Kidney tubule cell (primary cell): Measurements from ENCODE around the gene ABCF1.
A peak's percentile ranks its signal among the peaks of the same experiment; 100 is the strongest.

Source experiments
- DNase-seq: peaks from one replicate; pipeline ENCODE4 v3.0.0-alpha.2; 2018; ENCODE audit warnings: low spot score

The ABCF1 gene

GRCh38 chr6:30626484-30627366 is 55.5 kb downstream of the ABCF1 start, which contains the start of gene ATAT1:
Gene ATAT1 (plus strand): TSS chr6:30626874.
- peak; percentile 77 for DNase-seq

GRCh38 chr6:30635834-30636233 is 64.6 kb downstream of the ABCF1 start:
- no peak for DNase-seq

- DNase-seq = no peak
Observed at GRCh38 chr6:30640481-30640880, 69.2 kb downstream of the ABCF1 start.

GRCh38 chr6:30641048-30641447 is 69.8 kb downstream of the ABCF1 start:
- no peak for DNase-seq
